T-helper 2 cell (primary cell): ENCODE results near the gene ZNF101.
A peak's percentile ranks its signal among the peaks of the same experiment; 100 is the strongest.

Source experiments
- DNase-seq, 5 experiments: peaks; one replicate each; pipeline versions ENCODE4 v3.0.0 to v3.0.0-alpha.2; 2012 to 2022

The ZNF101 gene

GRCh38 chr19:19642506-19643157 lies 26.0 kb upstream of the ZNF101 start:
- peak in 2 of 5 experiments; percentile 59 to 72 for DNase-seq

- DNase-seq = peak; percentile 72 to 90 (median 83)
These were observed 25.2 kb upstream of the ZNF101 start, which contains the start of gene GMIP for GRCh38 chr19:19643158-19644053. GMIP (minus strand) TSS chr19:19643657; CDS start chr19:19643529, 128 bp downstream.

GRCh38 chr19:19644054-19644388 lies 24.6 kb upstream of the ZNF101 start:
- DNase-seq = no peak

- no peak for DNase-seq
These were observed 23.3 kb upstream of the ZNF101 start for GRCh38 chr19:19645233-19645870.

- no peak for DNase-seq
These were observed 21.4 kb upstream of the ZNF101 start for GRCh38 chr19:19647037-19647835.

- DNase-seq = no peak
These were observed 19.5 kb upstream of the ZNF101 start for GRCh38 chr19:19649155-19649554.

- no peak for DNase-seq
These were observed 19.1 kb upstream of the ZNF101 start for GRCh38 chr19:19649580-19649995.

- DNase-seq = no peak
These were observed 18.3 kb upstream of the ZNF101 start for GRCh38 chr19:19650331-19650730.

- DNase-seq = no peak
These were observed 17.6 kb upstream of the ZNF101 start for GRCh38 chr19:19651076-19651475.

- DNase-seq = no peak
These were observed 15.9 kb upstream of the ZNF101 start for GRCh38 chr19:19652482-19653295.

GRCh38 chr19:19653597-19654147 lies 15.0 kb upstream of the ZNF101 start:
- no peak for DNase-seq

GRCh38 chr19:19654441-19654840 lies 14.2 kb upstream of the ZNF101 start:
- DNase-seq = no peak

- no peak for DNase-seq
These were observed 13.5 kb upstream of the ZNF101 start for GRCh38 chr19:19655051-19655594.

GRCh38 chr19:19655641-19656343 lies 12.8 kb upstream of the ZNF101 start:
- DNase-seq = no peak

- no peak for DNase-seq
These were observed 11.9 kb upstream of the ZNF101 start for GRCh38 chr19:19656451-19657396.

- no peak for DNase-seq
These were observed 11.2 kb upstream of the ZNF101 start for GRCh38 chr19:19657397-19657783.

GRCh38 chr19:19659646-19660245 lies 8.9 kb upstream of the ZNF101 start:
- no peak for DNase-seq

GRCh38 chr19:19661141-19661674 lies 7.4 kb upstream of the ZNF101 start:
- DNase-seq = no peak
